Hepatocyte (in vitro differentiated cells): ENCODE data around the gene DLG2. TPM values are rescaled to one million over a fixed set of nuclear protein-coding genes. Genes with fewer than 3 reads are reported as not detected.

Experiments used
- DNase-seq: peaks from one replicate; pipeline ENCODE4 v3.0.0-alpha.2; 2016; ENCODE audit warnings: low spot score
- H2AFZ ChIP-seq: fragments of 200-600 bp; sonication (generic); 2 replicates; pipeline ENCODE4 v1.6.0; 2016; ENCODE audit warnings: antibody characterized with exemption, mild to moderate bottlenecking
- H3K27ac ChIP-seq: fragments of 200-600 bp; sonication (generic); 2 replicates; pipeline ENCODE4 v1.5.1; 2016; ENCODE audit warnings: mild to moderate bottlenecking
- H3K27me3 ChIP-seq: fragments of 200-600 bp; sonication (generic); 2 replicates; pipeline ENCODE4 v1.6.1; 2016
- H3K36me3 ChIP-seq: fragments of 200-600 bp; sonication (generic); replicated peaks from 2 replicates; pipeline ENCODE4 v1.5.1; 2016; ENCODE audit warnings: low read depth; ENCODE audit not compliant: insufficient read depth
- H3K4me1 ChIP-seq: fragments of 200-600 bp; sonication (generic); 2 replicates; pipeline ENCODE4 v1.5.1; 2016; ENCODE audit warnings: mild to moderate bottlenecking, moderate library complexity; ENCODE audit not compliant: insufficient read depth
- H3K4me2 ChIP-seq: fragments of 200-600 bp; sonication (generic); 2 replicates; pipeline ENCODE4 v1.6.0; 2016
- H3K4me3 ChIP-seq: fragments of 200-600 bp; sonication (generic); 2 replicates; pipeline ENCODE4 v1.5.1; 2016; ENCODE audit warnings: mild to moderate bottlenecking
- H3K79me2 ChIP-seq: fragments of 200-600 bp; sonication (generic); 2 replicates; pipeline ENCODE4 v1.6.0; 2017; ENCODE audit warnings: mild to moderate bottlenecking
- H3K9me2 ChIP-seq: fragments of 200-600 bp; sonication (generic); replicated peaks from 2 replicates; pipeline ENCODE4 v1.6.0; 2017; ENCODE audit warnings: mild to moderate bottlenecking; ENCODE audit not compliant: insufficient read depth
- H3K9me3 ChIP-seq: fragments of 200-600 bp; sonication (generic); 2 replicates; pipeline ENCODE4 v1.5.1; 2016; ENCODE audit warnings: low read depth, mild to moderate bottlenecking
- H4K20me1 ChIP-seq: fragments of 200-600 bp; sonication (generic); 2 replicates; pipeline ENCODE4 v1.6.0; 2016; ENCODE audit warnings: mild to moderate bottlenecking; ENCODE audit not compliant: insufficient read depth, poor library complexity, severe bottlenecking
- CTCF ChIP-seq: fragments of 200-600 bp; sonication (generic); IDR thresholded peaks from 2 replicates; pipeline ENCODE4 v1.5.1; 2016; ENCODE audit warnings: antibody characterized with exemption, mild to moderate bottlenecking; ENCODE audit not compliant: poor library complexity
- EZH2 ChIP-seq: fragments of 200-600 bp; sonication (generic); IDR thresholded peaks from 2 replicates; pipeline ENCODE4 v1.6.1; 2016; ENCODE audit warnings: antibody characterized with exemption, mild to moderate bottlenecking, borderline replicate concordance
- EZH2phosphoT487 ChIP-seq: fragments of 200-600 bp; sonication (generic); IDR thresholded peaks from one replicate; pipeline ENCODE4 v1.6.1; 2018; ENCODE audit warnings: antibody characterized with exemption, mild to moderate bottlenecking, low read depth, moderate library complexity; ENCODE audit not compliant: unreplicated experiment, severe bottlenecking
- WGBS: methylation state at CpG from one replicate; pipeline ENCODE4 v1.1.6; 2016; ENCODE audit warnings: low lambda C conversion rate; ENCODE audit errors: missing lambda C conversion rate; 5-methylcytosine and 5-hydroxymethylcytosine counted together
- polyA plus RNA-seq: library from polyadenylated mRNA; unstranded; fragments of >200 nt; fragmentation: Nextera tagmentation; extraction: Ambion mirVana; gene quantifications from 2 replicates; pipeline ENCODE4 v1.2.1, GENCODE V29; 2016
- total RNA-seq: library from RNA; depleted of rRNA; stranded (reverse); fragments of >200 nt; gene quantifications from 2 replicates; pipeline ENCODE4 v1.2.3, GENCODE V29; 2014

DLG2 gene
- total and polyA plus RNA-seq, 2 experiments from 2014 or later = 2.6 to 6.8 TPM

DNA sequence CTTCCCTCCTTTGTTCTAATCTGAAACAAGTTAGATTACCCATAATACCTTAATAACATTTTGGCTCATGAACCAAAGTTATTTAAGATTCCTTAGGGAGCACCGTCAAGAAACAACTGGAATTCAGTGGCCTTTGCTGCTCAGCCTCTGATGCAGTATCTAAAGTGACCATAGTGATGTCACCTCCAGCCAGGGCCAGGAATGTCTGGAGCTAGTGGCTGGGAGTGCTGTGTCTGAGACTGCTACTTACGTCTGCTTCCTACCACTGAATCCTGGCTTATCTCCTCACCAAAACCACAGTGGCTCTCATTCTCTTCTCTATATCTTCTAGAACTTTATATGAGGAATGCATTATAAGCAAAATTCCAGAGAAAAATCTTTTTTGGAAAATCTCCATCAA is 658.0 kb downstream of the DLG2 start:
- Histone ChIP-seq H3K9me2 (no peaks in the 10 kb centered on the region), H3K4me3 (no peak overlapping the region), H3K9me3 (no peaks in the 10 kb centered on the region), H3K4me1 (no peaks in the 10 kb centered on the region), H2AFZ (no peak overlapping the region), H4K20me1 (no peaks in the 10 kb centered on the region), H3K36me3 (no peaks in the 10 kb centered on the region), H3K27ac (no peak overlapping the region), H3K79me2 (no peaks in the 10 kb centered on the region), H3K4me2 (no peak overlapping the region), H3K27me3 (no peaks in the 10 kb centered on the region)
- no peak for TF ChIP-seq EZH2phosphoT487
- TF ChIP-seq CTCF = no peak
- DNase-seq = no peak
- 45% methylated on average over 2 of the region's 2 CpGs for WGBS

GRCh38 chr11:84965484-84965883 is 661.7 kb downstream of the DLG2 start:
- Histone ChIP-seq H3K4me1 (no peaks in the 10 kb centered on the region), H3K4me2 (no peak overlapping the region), H2AFZ (no peak overlapping the region), H3K27me3 (no peaks in the 10 kb centered on the region), H3K79me2 (no peaks in the 10 kb centered on the region), H3K36me3 (no peaks in the 10 kb centered on the region), H3K9me3 (no peaks in the 10 kb centered on the region), H3K9me2 (no peaks in the 10 kb centered on the region), H3K27ac (no peak overlapping the region), H3K4me3 (no peak overlapping the region), H4K20me1 (no peaks in the 10 kb centered on the region)
- DNase-seq = no peak
- WGBS = 42% methylated on average over 4 of the region's 4 CpGs
- no peak for TF ChIP-seq EZH2
- TF ChIP-seq CTCF = no peak
- TF ChIP-seq EZH2phosphoT487 = no peak

- WGBS = 94% methylated on average over 1 of the region's 1 CpG
- DNase-seq = no peak
These were observed 663.9 kb downstream of the DLG2 start for GRCh38 chr11:84963240-84963639.

DNA sequence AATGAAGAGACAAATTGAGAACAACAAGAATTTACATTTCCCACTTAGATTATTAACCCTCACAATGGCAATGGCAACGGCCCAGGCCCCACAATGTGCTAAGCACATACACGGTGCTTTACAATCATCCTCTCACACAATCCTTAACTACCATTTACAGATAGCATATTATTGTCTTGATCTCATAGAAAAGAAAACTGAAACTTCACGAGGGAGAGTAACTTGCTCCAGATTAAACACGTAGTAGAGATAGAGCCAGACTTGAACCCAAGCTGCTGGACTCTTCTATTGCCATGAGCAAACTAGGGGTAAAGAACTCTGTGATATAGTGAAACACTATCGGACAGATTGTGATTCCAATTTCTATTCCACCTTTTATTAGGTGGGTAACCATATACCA is 665.1 kb downstream of the DLG2 start:
- WGBS = 86% methylated on average over 5 of the region's 5 CpGs
- Histone ChIP-seq H3K27me3 (no peaks in the 10 kb centered on the region), H3K9me2 (no peaks in the 10 kb centered on the region), H3K36me3 (no peaks in the 10 kb centered on the region), H2AFZ (no peak overlapping the region), H3K4me2 (no peak overlapping the region), H3K27ac (no peak overlapping the region), H4K20me1 (no peaks in the 10 kb centered on the region), H3K79me2 (no peaks in the 10 kb centered on the region), H3K9me3 (no peaks in the 10 kb centered on the region), H3K4me3 (no peak overlapping the region), H3K4me1 (peaks cover 3% of the 10 kb centered on the region)
- TF ChIP-seq EZH2phosphoT487 (no peak), CTCF (no peak), EZH2 (no peak)
- DNase-seq = no peak

More at GRCh38 chr11:84963240-84963639, 663.9 kb downstream of the DLG2 start:
- Histone ChIP-seq H2AFZ (no peak overlapping the region), H3K27ac (no peak overlapping the region), H3K9me3 (no peaks in the 10 kb centered on the region), H3K4me2 (no peak overlapping the region), H3K9me2 (no peaks in the 10 kb centered on the region), H3K79me2 (no peaks in the 10 kb centered on the region), H4K20me1 (no peaks in the 10 kb centered on the region), H3K27me3 (no peaks in the 10 kb centered on the region), H3K4me3 (no peak overlapping the region), H3K36me3 (no peaks in the 10 kb centered on the region), H3K4me1 (no peaks in the 10 kb centered on the region)
- no peak for TF ChIP-seq EZH2phosphoT487
